ENCODE results near the gene TIMP3. TPM values are rescaled to one million over a fixed set of nuclear protein-coding genes. Genes with fewer than 3 reads are reported as not detected.

The TIMP3 gene
- total and polyA plus RNA-seq, 2 donors (not counting 1 experiment from before 2014, with no cell fraction given), result not detected

DNA sequence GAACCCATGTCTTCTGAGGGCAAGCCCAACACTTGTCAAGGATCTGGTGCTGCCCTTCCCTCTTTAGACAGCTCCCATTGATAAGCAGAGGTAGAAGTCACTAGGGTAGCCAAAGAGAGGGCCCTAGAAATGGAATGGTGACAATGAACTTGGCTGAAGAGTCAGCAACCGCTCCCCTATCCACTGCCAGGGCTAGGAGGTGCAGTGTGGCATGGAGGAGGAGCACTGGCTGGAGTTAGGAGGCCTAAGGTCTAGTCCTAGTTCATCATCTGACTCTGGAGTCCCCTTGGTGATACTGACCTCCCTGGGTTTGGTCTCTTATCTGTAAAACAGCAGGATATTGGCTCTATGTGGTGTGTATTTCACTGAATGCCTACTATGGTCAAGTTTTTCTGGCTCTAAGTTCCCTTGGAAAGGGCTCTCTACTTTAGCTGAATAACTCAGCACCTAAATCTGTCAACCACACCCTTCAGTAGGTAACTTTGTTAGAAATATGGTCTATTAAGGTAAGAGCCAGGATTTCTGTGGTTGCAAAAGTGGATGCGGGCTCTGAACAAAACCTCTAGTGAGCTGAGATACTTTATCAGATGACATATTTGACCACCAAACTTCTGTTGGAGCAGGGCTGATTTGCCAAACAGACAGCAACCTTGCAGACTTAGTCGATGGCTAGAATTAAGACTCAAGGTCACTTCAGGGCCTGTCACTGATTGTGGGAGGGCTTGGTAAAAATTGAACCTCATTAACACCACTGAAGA is 10.5 kb downstream of the TIMP3 start:
- Mint-ChIP-seq H3K4me3 (no peak overlapping the region), H3K27ac (no peak overlapping the region), H3K27me3 (peaks cover 25% of the 10 kb centered on the region), H3K9me3 (ENCODE audit: insufficient read depth) (no peaks in the 10 kb centered on the region), H3K4me1 (no peaks in the 10 kb centered on the region)
- H3K4me3 ChIP-seq (ENCODE audit: control extremely low read depth in 1 of 5, extremely low read depth in 1 of 5, insufficient read depth in 1 of 5, low read depth in 2 of 5, low read length in 4 of 5), result no peak overlapping the region
- H3K4me2 ChIP-seq (replicated peaks; ENCODE audit: low read depth, low read length, poor library complexity, severe bottlenecking), result no peak overlapping the region
- POLR2A ChIA-PET, result no interaction called here
- no peaks in the 10 kb centered on the region for H3K9me3 ChIP-seq (ENCODE audit: control extremely low read depth in 1 of 3, control insufficient read depth in 2 of 3, insufficient read depth in 1 of 3, low read length in 2 of 3)
- H3K27me3 ChIP-seq (replicated peaks in 1 of 4; ENCODE audit: control extremely low read depth in 1 of 4, control insufficient read depth in 3 of 4, insufficient read depth in 4 of 4, low read length in 3 of 4), result peaks cover 0 to 6% (median 0%) of the 10 kb centered on the region in 4 experiments
- H3K36me3 ChIP-seq (replicated peaks in 1 of 2; ENCODE audit: control extremely low read depth in 1 of 2, control insufficient read depth in 1 of 2, extremely low read depth in 1 of 2, insufficient read depth in 2 of 2, low read length in 1 of 2), result no peaks in the 10 kb centered on the region
- intact Hi-C loops (cut with micrococcal nuclease), result no loop called here
- ATAC-seq (ENCODE audit: low read depth) (no peak), DNase-seq (no peak)
- no peaks in the 10 kb centered on the region for H4K20me1 ChIP-seq (ENCODE audit: control insufficient read depth, insufficient read depth, low read length, poor library complexity, severe bottlenecking)
- no peak overlapping the region for H3K9ac ChIP-seq (ENCODE audit: low read length)
- 75% methylated on average over 2 of the region's 3 CpGs for WGBS (ENCODE audit: insufficient coverage)
- TF ChIP-seq EZH2 (IDR thresholded peaks at IDR 0.05; ENCODE audit: borderline replicate concordance, insufficient read depth, low read depth, low read length, poor library complexity, severe bottlenecking), result no peak
- TF ChIP-seq, protein P1, sequence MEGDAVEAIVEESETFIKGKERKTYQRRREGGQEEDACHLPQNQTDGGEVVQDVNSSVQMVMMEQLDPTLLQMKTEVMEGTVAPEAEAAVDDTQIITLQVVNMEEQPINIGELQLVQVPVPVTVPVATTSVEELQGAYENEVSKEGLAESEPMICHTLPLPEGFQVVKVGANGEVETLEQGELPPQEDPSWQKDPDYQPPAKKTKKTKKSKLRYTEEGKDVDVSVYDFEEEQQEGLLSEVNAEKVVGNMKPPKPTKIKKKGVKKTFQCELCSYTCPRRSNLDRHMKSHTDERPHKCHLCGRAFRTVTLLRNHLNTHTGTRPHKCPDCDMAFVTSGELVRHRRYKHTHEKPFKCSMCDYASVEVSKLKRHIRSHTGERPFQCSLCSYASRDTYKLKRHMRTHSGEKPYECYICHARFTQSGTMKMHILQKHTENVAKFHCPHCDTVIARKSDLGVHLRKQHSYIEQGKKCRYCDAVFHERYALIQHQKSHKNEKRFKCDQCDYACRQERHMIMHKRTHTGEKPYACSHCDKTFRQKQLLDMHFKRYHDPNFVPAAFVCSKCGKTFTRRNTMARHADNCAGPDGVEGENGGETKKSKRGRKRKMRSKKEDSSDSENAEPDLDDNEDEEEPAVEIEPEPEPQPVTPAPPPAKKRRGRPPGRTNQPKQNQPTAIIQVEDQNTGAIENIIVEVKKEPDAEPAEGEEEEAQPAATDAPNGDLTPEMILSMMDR (IDR thresholded peaks at IDR 0.05), result no peak
- no peak overlapping the region for H3K27ac ChIP-seq (ENCODE audit: low read length in 2 of 2)
- CTCF ChIA-PET, result no interaction called here
- no peak overlapping the region for H2AFZ ChIP-seq (ENCODE audit: insufficient read depth, low read depth, low read length, poor library complexity, severe bottlenecking)
- H3K79me2 ChIP-seq (ENCODE audit: control insufficient read depth, insufficient read depth, low read length), result no peaks in the 10 kb centered on the region
- no peaks in the 10 kb centered on the region for H3K4me1 ChIP-seq (ENCODE audit: control insufficient read depth in 2 of 2, insufficient read depth in 2 of 2, low read length in 2 of 2)

DNA sequence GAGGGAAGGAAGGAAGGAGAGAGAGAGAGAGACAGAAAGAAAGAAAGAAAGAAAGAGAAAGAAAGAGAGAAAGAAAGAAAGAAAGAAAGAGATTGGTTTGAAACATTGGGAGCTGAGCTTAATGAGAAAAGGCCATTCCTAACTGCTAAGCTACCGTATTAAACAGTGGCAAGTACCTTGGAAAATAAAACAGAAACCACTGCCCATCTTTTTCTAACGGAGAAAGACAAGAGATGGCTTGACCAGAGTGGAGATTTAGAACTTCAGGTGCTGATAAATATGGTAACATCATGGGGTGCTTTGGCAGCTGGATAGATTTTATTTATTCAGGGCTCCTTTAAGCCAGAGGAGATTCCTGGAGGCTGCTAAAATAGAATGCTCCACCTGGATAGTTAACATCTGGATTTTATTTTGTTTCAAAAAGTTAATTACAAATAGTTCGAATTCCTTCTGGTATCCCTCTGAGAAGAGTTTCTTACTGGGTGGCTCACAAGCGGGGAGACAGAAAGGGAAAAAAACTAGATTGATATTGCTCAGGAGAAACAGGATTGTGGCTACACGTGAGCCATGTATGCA is 12.9 kb downstream of the TIMP3 start:
- intact Hi-C loops (cut with micrococcal nuclease), result no loop called here
- no peaks in the 10 kb centered on the region for H3K79me2 ChIP-seq (ENCODE audit: control insufficient read depth, insufficient read depth, low read length)
- no peaks in the 10 kb centered on the region for H3K36me3 ChIP-seq (replicated peaks in 1 of 2; ENCODE audit: control extremely low read depth in 1 of 2, control insufficient read depth in 1 of 2, extremely low read depth in 1 of 2, insufficient read depth in 2 of 2, low read length in 1 of 2)

More for the DNA sequence above, 12.9 kb downstream of the TIMP3 start:
- WGBS (ENCODE audit: insufficient coverage), result no CpG with 5 or more reads among the region's 5 CpGs
- H3K27ac Mint-ChIP-seq, result no peak overlapping the region
- peaks cover 0 to 6% (median 0%) of the 10 kb centered on the region in 4 experiments for H3K27me3 ChIP-seq (replicated peaks in 1 of 4; ENCODE audit: control extremely low read depth in 1 of 4, control insufficient read depth in 3 of 4, insufficient read depth in 4 of 4, low read length in 3 of 4)
- H3K4me1 ChIP-seq (ENCODE audit: control insufficient read depth in 2 of 2, insufficient read depth in 2 of 2, low read length in 2 of 2), result no peaks in the 10 kb centered on the region
- H3K27me3 Mint-ChIP-seq, result peaks cover 7% of the 10 kb centered on the region
- H2AFZ ChIP-seq (ENCODE audit: insufficient read depth, low read depth, low read length, poor library complexity, severe bottlenecking), result no peak overlapping the region
- no peak overlapping the region for H3K4me3 Mint-ChIP-seq
- no peaks in the 10 kb centered on the region for H3K9me3 Mint-ChIP-seq (ENCODE audit: insufficient read depth)
- H3K4me2 ChIP-seq (replicated peaks; ENCODE audit: low read depth, low read length, poor library complexity, severe bottlenecking), result no peak overlapping the region
- H3K9me3 ChIP-seq (ENCODE audit: control extremely low read depth in 1 of 3, control insufficient read depth in 2 of 3, insufficient read depth in 1 of 3, low read length in 2 of 3), result peaks cover 0 to 3% (median 0%) of the 10 kb centered on the region in 3 donors
- H3K9ac ChIP-seq (ENCODE audit: low read length), result no peak overlapping the region
- CTCF ChIA-PET, result interaction anchor here (0.7 kb wide), 1 partner anchor 210 kb away, joined by 3 read pairs; no protein-coding TSS in a partner anchor
- ATAC-seq (ENCODE audit: low read depth) (no peak), DNase-seq (no peak)
- no peaks in the 10 kb centered on the region for H4K20me1 ChIP-seq (ENCODE audit: control insufficient read depth, insufficient read depth, low read length, poor library complexity, severe bottlenecking)
- H3K4me3 ChIP-seq (ENCODE audit: control extremely low read depth in 1 of 5, extremely low read depth in 1 of 5, insufficient read depth in 1 of 5, low read depth in 2 of 5, low read length in 4 of 5), result no peak overlapping the region
- POLR2A ChIA-PET, result no interaction called here
- TF ChIP-seq EZH2 (IDR thresholded peaks at IDR 0.05; ENCODE audit: borderline replicate concordance, insufficient read depth, low read depth, low read length, poor library complexity, severe bottlenecking), result no peak
- TF ChIP-seq, protein P1 (IDR thresholded peaks at IDR 0.05), result no peak
- no peaks in the 10 kb centered on the region for H3K4me1 Mint-ChIP-seq
- H3K27ac ChIP-seq (ENCODE audit: low read length in 2 of 2), result no peak overlapping the region

All from B cell (primary cell).